GM12865 (cell line): Measurements from ENCODE around the gene SEC14L2.

Source experiments
- DNase-seq: peaks from one replicate; pipeline ENCODE4 v3.0.0; 2010; ENCODE audit warnings: low read depth
- H3K4me3 ChIP-seq: 2 replicates; pipeline ENCODE4 v1.5.1; 2011; ENCODE audit warnings: mild to moderate bottlenecking, low read depth, low read length, control low read depth
- CTCF ChIP-seq: IDR thresholded peaks from 2 replicates; pipeline ENCODE4 v1.5.1; 2011; ENCODE audit warnings: low read length, control low read depth, low read depth, inconsistent platforms; ENCODE audit not compliant: insufficient read depth; ENCODE audit errors: missing control alignments

SEC14L2 gene

GRCh38 chr22:30421695-30422480, 25.1 kb downstream of the SEC14L2 start:
- TF ChIP-seq CTCF, result no peak
- peak overlapping the region; percentile 83 for H3K4me3 ChIP-seq
- no peak for DNase-seq

- no peak for TF ChIP-seq CTCF
- DNase-seq, result no peak
- H3K4me3 ChIP-seq, result peak overlapping the region; percentile 83
Measured at GRCh38 chr22:30422481-30423300, 25.9 kb downstream of the SEC14L2 start.

- peak; percentile 56 for DNase-seq
- no peak for TF ChIP-seq CTCF
- peak overlapping the region; percentile 83 for H3K4me3 ChIP-seq
Measured at GRCh38 chr22:30423301-30423958, 26.6 kb downstream of the SEC14L2 start.

DNA sequence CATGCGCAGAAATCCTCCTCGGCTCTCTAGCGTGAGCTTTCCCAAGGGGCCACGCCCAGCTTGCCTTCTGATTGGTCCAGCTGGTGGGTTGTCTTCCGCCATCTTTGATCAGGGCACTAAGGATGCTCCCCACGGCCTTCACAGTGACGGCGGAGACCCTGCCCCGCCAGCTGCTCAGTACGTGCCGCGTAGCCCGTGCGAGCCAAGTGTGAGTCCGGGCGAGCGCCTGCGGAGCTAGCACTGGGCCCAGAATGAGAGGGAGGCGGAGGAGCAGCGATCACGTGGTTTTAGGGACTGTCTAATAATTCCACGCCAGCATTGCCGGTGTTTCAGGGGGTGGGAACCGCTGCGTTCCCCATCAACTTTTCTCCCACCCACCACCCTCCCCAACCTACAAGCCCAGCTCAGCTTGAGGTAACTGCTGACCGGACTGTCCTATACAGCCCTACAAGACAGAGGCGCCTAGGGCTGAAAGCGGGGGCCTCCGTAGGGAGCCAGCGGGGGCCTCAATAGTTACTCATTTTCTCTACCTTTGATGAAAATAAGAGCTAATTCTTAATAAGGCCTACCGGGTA, 27.2 kb downstream of the SEC14L2 start:
- no peak for TF ChIP-seq CTCF
- DNase-seq, result peak; percentile 100
- H3K4me3 ChIP-seq, result peak overlapping the region; percentile 83

- DNase-seq, result peak; percentile 56
- H3K4me3 ChIP-seq, result peak overlapping the region; percentile 64
- peak; percentile 14 for TF ChIP-seq CTCF
Measured at GRCh38 chr22:30424534-30425326, 27.9 kb downstream of the SEC14L2 start.

- no peak for DNase-seq
- no peak for TF ChIP-seq CTCF
- H3K4me3 ChIP-seq, result peak overlapping the region; percentile 64
Measured at GRCh38 chr22:30425327-30425615, 28.5 kb downstream of the SEC14L2 start.
